Suprapubic skin (tissue), 3 donors: ENCODE measurements around the gene COG3.

Source experiments
- POLR2A ChIP-seq, 2 donors: fragments of 450-650 bp; IDR thresholded peaks; one replicate each; pipeline ENCODE4 v1.6.1; 2017; ENCODE audit warnings: antibody characterized with exemption in 2 of 2, mild to moderate bottlenecking in 2 of 2, moderate library complexity in 2 of 2
- TF ChIP-seq, protein P1 (sequence below), 2 donors: fragments of 200-600 bp in 1 of 2; fragments of 450-650 bp in 1 of 2; sonication (generic) in 1 of 2; IDR thresholded peaks; one replicate each; pipeline ENCODE4 v1.5.1; 2016 to 2019; ENCODE audit warnings: antibody characterized with exemption in 2 of 2, mild to moderate bottlenecking in 1 of 2, moderate library complexity in 1 of 2

DNA sequence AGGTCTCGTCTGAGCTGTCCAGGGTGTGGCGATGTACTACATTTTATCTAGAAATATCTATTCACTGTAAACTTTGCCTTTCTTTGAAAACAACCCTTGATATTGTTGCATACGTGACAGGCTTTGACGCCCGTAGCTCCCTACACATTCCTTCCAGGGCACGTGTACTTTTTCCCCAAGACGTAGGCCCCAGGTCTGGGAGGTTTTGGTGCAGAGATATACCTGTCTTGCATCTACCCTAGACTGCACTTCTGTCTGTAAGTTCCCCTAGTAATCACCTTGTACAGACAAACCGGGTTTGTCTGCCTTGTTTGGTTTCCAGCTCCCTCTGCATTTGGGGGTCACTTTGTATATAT lies 81.6 kb downstream of the COG3 start:
- TF ChIP-seq, protein P1, sequence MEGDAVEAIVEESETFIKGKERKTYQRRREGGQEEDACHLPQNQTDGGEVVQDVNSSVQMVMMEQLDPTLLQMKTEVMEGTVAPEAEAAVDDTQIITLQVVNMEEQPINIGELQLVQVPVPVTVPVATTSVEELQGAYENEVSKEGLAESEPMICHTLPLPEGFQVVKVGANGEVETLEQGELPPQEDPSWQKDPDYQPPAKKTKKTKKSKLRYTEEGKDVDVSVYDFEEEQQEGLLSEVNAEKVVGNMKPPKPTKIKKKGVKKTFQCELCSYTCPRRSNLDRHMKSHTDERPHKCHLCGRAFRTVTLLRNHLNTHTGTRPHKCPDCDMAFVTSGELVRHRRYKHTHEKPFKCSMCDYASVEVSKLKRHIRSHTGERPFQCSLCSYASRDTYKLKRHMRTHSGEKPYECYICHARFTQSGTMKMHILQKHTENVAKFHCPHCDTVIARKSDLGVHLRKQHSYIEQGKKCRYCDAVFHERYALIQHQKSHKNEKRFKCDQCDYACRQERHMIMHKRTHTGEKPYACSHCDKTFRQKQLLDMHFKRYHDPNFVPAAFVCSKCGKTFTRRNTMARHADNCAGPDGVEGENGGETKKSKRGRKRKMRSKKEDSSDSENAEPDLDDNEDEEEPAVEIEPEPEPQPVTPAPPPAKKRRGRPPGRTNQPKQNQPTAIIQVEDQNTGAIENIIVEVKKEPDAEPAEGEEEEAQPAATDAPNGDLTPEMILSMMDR (IDR thresholded peaks at IDR 0.05) = no peak
- TF ChIP-seq POLR2A (IDR thresholded peaks at IDR 0.05) = no peak
